SK-N-SH treated with all-trans-retinoic acid at 6 μM for 48 hours (cell line): Measurements from ENCODE around the gene SLC12A4.
A peak's percentile ranks its signal among the peaks of the same experiment; 100 is the strongest.

Source experiments
- ATAC-seq: fragments of 200-7000 bp; cut with Tn5 transposase; 3 replicates; pipeline ENCODE4 v1.9.1; 2020; ENCODE audit warnings: mild to moderate bottlenecking, moderate library complexity
- ARNTL ChIP-seq: fragments of 450-650 bp; formaldehyde crosslinking; IDR thresholded peaks from 2 replicates; pipeline ENCODE4 v1.5.0; 2020; ENCODE audit warnings: low read depth, mild to moderate bottlenecking, moderate library complexity, borderline replicate concordance
- BACH2 ChIP-seq: fragments of 250-450 bp; sonication (Bioruptor Pico); IDR thresholded peaks from 2 replicates; pipeline ENCODE4 v1.9.0; 2021; ENCODE audit warnings: mild to moderate bottlenecking, borderline replicate concordance
- CREB5 ChIP-seq: fragments of 250-450 bp; sonication (Bioruptor Pico); IDR thresholded peaks from 2 replicates; pipeline ENCODE4 v1.5.1; 2020; ENCODE audit warnings: low read depth, mild to moderate bottlenecking, moderate library complexity
- CSDC2 ChIP-seq: fragments of 250-450 bp; sonication (Bioruptor Pico); IDR thresholded peaks from 2 replicates; pipeline ENCODE4 v1.5.0; 2020; ENCODE audit warnings: mild to moderate bottlenecking, moderate library complexity
- ESRRG ChIP-seq: fragments of 250-450 bp; sonication (Bioruptor Pico); IDR thresholded peaks from 2 replicates; pipeline ENCODE4 v1.6.1; 2021; ENCODE audit warnings: mild to moderate bottlenecking
- GLIS3 ChIP-seq: fragments of 250-450 bp; sonication (Bioruptor Pico); IDR thresholded peaks from 2 replicates; pipeline ENCODE4 v1.5.0; 2020; ENCODE audit warnings: mild to moderate bottlenecking, moderate library complexity
- ISL1 ChIP-seq: fragments of 250-450 bp; sonication (Bioruptor Pico); IDR thresholded peaks from 2 replicates; pipeline ENCODE4 v2.1.2; 2022; ENCODE audit warnings: mild to moderate bottlenecking, moderate library complexity
- OSR1 ChIP-seq: fragments of 250-450 bp; sonication (Bioruptor Pico); IDR thresholded peaks from 2 replicates; pipeline ENCODE4 v1.8.0; 2022; ENCODE audit warnings: moderate library complexity, mild to moderate bottlenecking, inconsistent platforms
- PATZ1 ChIP-seq: fragments of 250-450 bp; sonication (Bioruptor Pico); IDR thresholded peaks from 2 replicates; pipeline ENCODE4 v1.8.0; 2020; ENCODE audit warnings: mild to moderate bottlenecking, moderate library complexity, borderline replicate concordance
- PPARA ChIP-seq: fragments of 250-450 bp; sonication (Bioruptor Pico); IDR thresholded peaks from 2 replicates; pipeline ENCODE4 v1.5.0; 2020; ENCODE audit warnings: mild to moderate bottlenecking, borderline replicate concordance
- RARB ChIP-seq: fragments of 250-450 bp; sonication (Bioruptor Pico); IDR thresholded peaks from 2 replicates; pipeline ENCODE4 v1.8.0; 2021; ENCODE audit warnings: mild to moderate bottlenecking, moderate library complexity
- SNAI2 ChIP-seq: fragments of 250-450 bp; sonication (Bioruptor Pico); IDR thresholded peaks from 2 replicates; pipeline ENCODE4 v1.5.0; 2020; ENCODE audit warnings: mild to moderate bottlenecking, moderate library complexity
- TCF4 ChIP-seq: fragments of 250-450 bp; sonication (Bioruptor Pico); IDR thresholded peaks from 2 replicates; pipeline ENCODE4 v1.8.0; 2021; ENCODE audit warnings: mild to moderate bottlenecking, moderate library complexity, borderline replicate concordance
- TOX ChIP-seq: fragments of 250-450 bp; sonication (Bioruptor Pico); IDR thresholded peaks from 2 replicates; pipeline ENCODE4 v1.8.0; 2021; ENCODE audit warnings: mild to moderate bottlenecking, moderate library complexity, borderline replicate concordance
- ZC3H10 ChIP-seq: fragments of 250-450 bp; sonication (Bioruptor Pico); IDR thresholded peaks from 2 replicates; pipeline ENCODE4 v1.5.1; 2021; ENCODE audit warnings: mild to moderate bottlenecking, moderate library complexity
- ZFP3 ChIP-seq: fragments of 250-450 bp; sonication (Bioruptor Pico); IDR thresholded peaks from 2 replicates; pipeline ENCODE4 v1.5.0; 2020; ENCODE audit warnings: mild to moderate bottlenecking, moderate library complexity
- ZFP30 ChIP-seq: fragments of 450-650 bp; formaldehyde crosslinking; IDR thresholded peaks from 2 replicates; pipeline ENCODE4 v1.5.0; 2022; ENCODE audit warnings: mild to moderate bottlenecking, moderate library complexity
- ZNF565 ChIP-seq: fragments of 450-650 bp; formaldehyde crosslinking; conservative IDR thresholded peaks from 2 replicates; pipeline ENCODE4 v1.5.0; 2020; ENCODE audit warnings: low read depth, mild to moderate bottlenecking, moderate library complexity
- ZNF70 ChIP-seq: fragments of 450-650 bp; formaldehyde crosslinking; IDR thresholded peaks from 2 replicates; pipeline ENCODE4 v1.5.0; 2020; ENCODE audit warnings: mild to moderate bottlenecking, moderate library complexity
- ZNF8 ChIP-seq: fragments of 450-650 bp; formaldehyde crosslinking; IDR thresholded peaks from 2 replicates; pipeline ENCODE4 v1.5.0; 2020; ENCODE audit warnings: mild to moderate bottlenecking, moderate library complexity
- TF ChIP-seq, protein P1 (sequence below): fragments of 250-450 bp; sonication (Bioruptor Pico); IDR thresholded peaks from 2 replicates; pipeline ENCODE4 v1.5.0; 2020; ENCODE audit warnings: mild to moderate bottlenecking, moderate library complexity
- TF ChIP-seq, protein P2 (sequence below): fragments of 250-450 bp; sonication (Bioruptor Pico); IDR thresholded peaks from 2 replicates; pipeline ENCODE4 v1.5.1; 2021; ENCODE audit warnings: mild to moderate bottlenecking, moderate library complexity

Gene SLC12A4

DNA sequence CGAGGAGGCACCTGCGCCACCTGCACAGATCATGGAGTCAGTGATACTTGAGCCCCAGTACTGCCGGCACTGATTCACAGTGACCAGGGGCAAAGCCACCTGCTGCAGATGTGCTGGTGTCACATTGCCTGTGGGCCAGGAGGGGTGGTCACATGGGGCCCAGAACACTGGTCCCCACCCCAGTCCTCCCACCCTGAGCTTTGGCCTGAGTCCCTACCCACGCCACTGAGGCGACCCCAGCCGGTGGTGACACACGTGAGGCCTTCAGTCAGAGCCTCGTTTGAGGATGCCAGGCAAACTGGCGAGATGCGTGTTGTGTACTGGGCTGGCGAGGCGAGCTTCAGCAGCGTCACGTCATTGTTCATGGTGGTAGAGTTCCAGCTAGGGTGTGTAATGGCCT lies 38.2 kb downstream of the SLC12A4 start (continued):
- TF ChIP-seq, protein P1, sequence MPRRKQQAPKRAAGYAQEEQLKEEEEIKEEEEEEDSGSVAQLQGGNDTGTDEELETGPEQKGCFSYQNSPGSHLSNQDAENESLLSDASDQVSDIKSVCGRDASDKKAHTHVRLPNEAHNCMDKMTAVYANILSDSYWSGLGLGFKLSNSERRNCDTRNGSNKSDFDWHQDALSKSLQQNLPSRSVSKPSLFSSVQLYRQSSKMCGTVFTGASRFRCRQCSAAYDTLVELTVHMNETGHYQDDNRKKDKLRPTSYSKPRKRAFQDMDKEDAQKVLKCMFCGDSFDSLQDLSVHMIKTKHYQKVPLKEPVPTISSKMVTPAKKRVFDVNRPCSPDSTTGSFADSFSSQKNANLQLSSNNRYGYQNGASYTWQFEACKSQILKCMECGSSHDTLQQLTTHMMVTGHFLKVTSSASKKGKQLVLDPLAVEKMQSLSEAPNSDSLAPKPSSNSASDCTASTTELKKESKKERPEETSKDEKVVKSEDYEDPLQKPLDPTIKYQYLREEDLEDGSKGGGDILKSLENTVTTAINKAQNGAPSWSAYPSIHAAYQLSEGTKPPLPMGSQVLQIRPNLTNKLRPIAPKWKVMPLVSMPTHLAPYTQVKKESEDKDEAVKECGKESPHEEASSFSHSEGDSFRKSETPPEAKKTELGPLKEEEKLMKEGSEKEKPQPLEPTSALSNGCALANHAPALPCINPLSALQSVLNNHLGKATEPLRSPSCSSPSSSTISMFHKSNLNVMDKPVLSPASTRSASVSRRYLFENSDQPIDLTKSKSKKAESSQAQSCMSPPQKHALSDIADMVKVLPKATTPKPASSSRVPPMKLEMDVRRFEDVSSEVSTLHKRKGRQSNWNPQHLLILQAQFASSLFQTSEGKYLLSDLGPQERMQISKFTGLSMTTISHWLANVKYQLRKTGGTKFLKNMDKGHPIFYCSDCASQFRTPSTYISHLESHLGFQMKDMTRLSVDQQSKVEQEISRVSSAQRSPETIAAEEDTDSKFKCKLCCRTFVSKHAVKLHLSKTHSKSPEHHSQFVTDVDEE (CRISPR knock-in tag): no peak

- peak; percentile 86 for ATAC-seq
- no peak for TF ChIP-seq TCF4 (CRISPR knock-in tag)
- TF ChIP-seq, protein P1 (CRISPR knock-in tag): no peak
- no peak for TF ChIP-seq SNAI2 (CRISPR knock-in tag)
- TF ChIP-seq TOX (CRISPR knock-in tag): no peak
- no peak for TF ChIP-seq ZFP3 (CRISPR knock-in tag)
- no peak for TF ChIP-seq ZNF70 (CRISPR knock-in tag)
- TF ChIP-seq GLIS3 (CRISPR knock-in tag): no peak
- TF ChIP-seq, protein P2, sequence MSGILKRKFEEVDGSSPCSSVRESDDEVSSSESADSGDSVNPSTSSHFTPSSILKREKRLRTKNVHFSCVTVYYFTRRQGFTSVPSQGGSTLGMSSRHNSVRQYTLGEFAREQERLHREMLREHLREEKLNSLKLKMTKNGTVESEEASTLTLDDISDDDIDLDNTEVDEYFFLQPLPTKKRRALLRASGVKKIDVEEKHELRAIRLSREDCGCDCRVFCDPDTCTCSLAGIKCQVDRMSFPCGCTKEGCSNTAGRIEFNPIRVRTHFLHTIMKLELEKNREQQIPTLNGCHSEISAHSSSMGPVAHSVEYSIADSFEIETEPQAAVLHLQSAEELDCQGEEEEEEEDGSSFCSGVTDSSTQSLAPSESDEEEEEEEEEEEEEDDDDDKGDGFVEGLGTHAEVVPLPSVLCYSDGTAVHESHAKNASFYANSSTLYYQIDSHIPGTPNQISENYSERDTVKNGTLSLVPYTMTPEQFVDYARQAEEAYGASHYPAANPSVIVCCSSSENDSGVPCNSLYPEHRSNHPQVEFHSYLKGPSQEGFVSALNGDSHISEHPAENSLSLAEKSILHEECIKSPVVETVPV (CRISPR knock-in tag): no peak
- TF ChIP-seq, all 23 proteins: peak for 0
These were observed 39.7 kb downstream of the SLC12A4 start for GRCh38 chr16:67928561-67929364.

- TF ChIP-seq ISL1 (CRISPR knock-in tag) (no peak), ZFP3 (CRISPR knock-in tag) (no peak), GLIS3 (CRISPR knock-in tag) (no peak), TCF4 (CRISPR knock-in tag) (no peak), ZNF8 (CRISPR knock-in tag) (no peak), TOX (CRISPR knock-in tag) (no peak)
- peak; percentile 4 for ATAC-seq
These were observed 40.3 kb downstream of the SLC12A4 start for GRCh38 chr16:67928147-67928546.

GRCh38 chr16:67927131-67927941 lies 41.1 kb downstream of the SLC12A4 start:
- TF ChIP-seq ESRRG (CRISPR knock-in tag) (no peak), OSR1 (CRISPR knock-in tag) (no peak), ARNTL (no peak), ZNF565 (no peak), ISL1 (CRISPR knock-in tag) (no peak), CREB5 (CRISPR knock-in tag) (no peak), PPARA (CRISPR knock-in tag) (no peak), ZFP3 (CRISPR knock-in tag) (no peak), ZC3H10 (no peak), BACH2 (no peak), SNAI2 (CRISPR knock-in tag) (no peak), TCF4 (CRISPR knock-in tag) (no peak), ZFP30 (CRISPR knock-in tag) (no peak), PATZ1 (CRISPR knock-in tag) (no peak), CSDC2 (no peak), RARB (no peak)
- TF ChIP-seq, protein P2 (CRISPR knock-in tag): no peak
- ATAC-seq: no peak
